ENCODE data around the gene KCNJ15.
"Not testable (repeated sequence)": the region's sequence is repeated elsewhere in the genome, so short reads cannot be mapped to it uniquely, and the experiment has no call there.

KCNJ15 gene

GRCh38 chr21:38244885-38245869 is 11.6 kb upstream of the KCNJ15 start:
- peak; percentile 67 to 68 for DNase-seq

- DNase-seq, result no peak
These were observed 10.3 kb upstream of the KCNJ15 start for GRCh38 chr21:38246511-38246910.

GRCh38 chr21:38247054-38247453 is 9.7 kb upstream of the KCNJ15 start:
- not testable (repeated sequence) for DNase-seq

GRCh38 chr21:38247738-38248510 is 8.9 kb upstream of the KCNJ15 start:
- DNase-seq, result no peak

- no peak for DNase-seq
These were observed 7.5 kb upstream of the KCNJ15 start for GRCh38 chr21:38249256-38249655.

GRCh38 chr21:38249696-38250278 is 7.0 kb upstream of the KCNJ15 start:
- DNase-seq, result no peak

- no peak for DNase-seq
These were observed 5.8 kb upstream of the KCNJ15 start for GRCh38 chr21:38250991-38251418.

GRCh38 chr21:38254970-38255369 is 1.8 kb upstream of the KCNJ15 start:
- DNase-seq, result no peak

GRCh38 chr21:38255571-38256117 is 1.1 kb upstream of the KCNJ15 start:
- DNase-seq, result no peak

GRCh38 chr21:38257667-38258066 is 876 bp downstream of the KCNJ15 start:
- DNase-seq, result no peak

GRCh38 chr21:38258521-38259485 is 2.0 kb downstream of the KCNJ15 start:
- no peak for DNase-seq

GRCh38 chr21:38259665-38260064 is 2.9 kb downstream of the KCNJ15 start:
- DNase-seq, result no peak

GRCh38 chr21:38260426-38260825 is 3.6 kb downstream of the KCNJ15 start:
- no peak for DNase-seq

GRCh38 chr21:38261851-38262250 is 5.1 kb downstream of the KCNJ15 start:
- DNase-seq, result no peak

- no peak for DNase-seq
These were observed 6.7 kb downstream of the KCNJ15 start for GRCh38 chr21:38263493-38263892.

GRCh38 chr21:38264571-38264970 is 7.8 kb downstream of the KCNJ15 start:
- DNase-seq, result no peak

- DNase-seq, result no peak
These were observed 8.4 kb downstream of the KCNJ15 start for GRCh38 chr21:38265166-38265565.

- no peak for DNase-seq
These were observed 9.9 kb downstream of the KCNJ15 start for GRCh38 chr21:38266732-38267131.

- DNase-seq, result no peak
These were observed 10.5 kb downstream of the KCNJ15 start for GRCh38 chr21:38267136-38267755.

GRCh38 chr21:38267991-38268863 is 11.4 kb downstream of the KCNJ15 start:
- DNase-seq, result no peak
